Measurements from ENCODE around the gene ATAD3B.

The ATAD3B gene

DNA sequence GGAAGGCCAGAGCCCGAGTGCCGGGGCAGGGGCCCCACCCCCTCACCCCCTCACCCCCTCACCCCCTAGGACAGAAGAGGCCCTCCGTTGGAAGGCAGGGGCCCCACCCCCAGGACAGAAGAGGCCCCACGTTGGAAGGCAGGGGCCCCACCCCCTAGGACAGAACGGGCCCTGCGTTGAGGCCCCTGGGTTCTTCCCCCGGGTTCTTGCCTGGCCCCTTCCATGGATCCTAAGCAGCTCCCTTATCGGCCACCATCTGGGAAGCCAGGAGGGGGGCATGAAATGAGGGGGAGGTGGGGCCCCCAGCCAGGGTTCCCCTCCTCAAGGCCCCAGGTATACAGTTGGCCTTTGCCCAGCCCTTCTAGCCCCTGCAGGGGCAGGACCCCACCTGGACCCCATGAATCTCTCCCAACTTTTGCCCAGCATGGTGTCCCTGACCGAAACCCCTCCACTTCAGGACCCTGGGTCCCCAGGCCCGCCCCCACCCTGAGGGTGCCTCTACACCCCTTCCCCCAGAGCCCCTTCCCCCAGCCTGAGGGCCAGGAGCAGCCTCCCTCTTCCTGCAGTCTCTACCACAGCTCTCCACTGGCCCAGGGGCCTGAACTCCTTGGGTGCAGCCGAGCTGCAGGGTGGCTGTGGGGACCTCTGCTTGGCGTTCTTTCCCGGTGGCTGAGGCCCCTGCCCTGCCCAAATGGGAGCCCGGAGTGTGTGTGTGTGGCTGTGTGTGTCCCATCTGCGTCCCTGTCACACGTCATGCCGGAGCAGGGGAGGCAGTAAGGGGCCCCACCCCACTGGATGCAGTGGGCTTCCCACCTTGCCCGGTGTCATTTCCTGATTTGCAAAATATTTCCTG lies 40.3 kb upstream of the ATAD3B start:
- peaks cover 14% of the 10 kb centered on the region for H3K27me3 Mint-ChIP-seq
- no peaks in the 10 kb centered on the region for H3K36me3 Mint-ChIP-seq
- peaks cover 11% of the 10 kb centered on the region for H3K4me1 Mint-ChIP-seq
- no peak overlapping the region for H3K27ac Mint-ChIP-seq
- H3K4me3 Mint-ChIP-seq = no peak overlapping the region
- no peaks in the 10 kb centered on the region for H3K9me3 Mint-ChIP-seq

DNA sequence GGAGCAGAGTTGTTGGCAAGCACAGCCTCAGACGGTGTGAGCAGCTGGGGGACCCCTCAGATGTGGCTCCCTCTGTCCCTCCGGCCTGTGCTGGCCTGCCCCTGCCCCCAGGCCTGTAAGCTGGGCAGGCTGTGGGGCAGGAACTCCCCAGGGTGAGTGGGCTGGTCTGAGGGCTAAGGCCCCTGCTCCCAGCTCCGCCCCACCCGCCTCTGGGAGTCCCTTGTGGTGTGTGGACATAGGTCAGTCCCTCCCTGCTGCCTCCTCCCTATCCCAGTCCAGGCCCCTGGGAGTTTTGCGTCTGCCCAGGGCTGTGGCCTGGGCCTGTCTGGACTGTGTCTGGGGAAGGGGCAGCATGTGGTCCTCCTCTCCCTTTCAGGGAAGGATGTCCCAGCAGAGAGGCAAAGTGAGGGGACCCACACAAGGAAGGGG lies 39.7 kb upstream of the ATAD3B start:
- Mint-ChIP-seq H3K27me3 (peaks cover 17% of the 10 kb centered on the region), H3K9me3 (no peaks in the 10 kb centered on the region), H3K36me3 (no peaks in the 10 kb centered on the region), H3K27ac (no peak overlapping the region), H3K4me3 (no peak overlapping the region), H3K4me1 (peaks cover 11% of the 10 kb centered on the region)

DNA sequence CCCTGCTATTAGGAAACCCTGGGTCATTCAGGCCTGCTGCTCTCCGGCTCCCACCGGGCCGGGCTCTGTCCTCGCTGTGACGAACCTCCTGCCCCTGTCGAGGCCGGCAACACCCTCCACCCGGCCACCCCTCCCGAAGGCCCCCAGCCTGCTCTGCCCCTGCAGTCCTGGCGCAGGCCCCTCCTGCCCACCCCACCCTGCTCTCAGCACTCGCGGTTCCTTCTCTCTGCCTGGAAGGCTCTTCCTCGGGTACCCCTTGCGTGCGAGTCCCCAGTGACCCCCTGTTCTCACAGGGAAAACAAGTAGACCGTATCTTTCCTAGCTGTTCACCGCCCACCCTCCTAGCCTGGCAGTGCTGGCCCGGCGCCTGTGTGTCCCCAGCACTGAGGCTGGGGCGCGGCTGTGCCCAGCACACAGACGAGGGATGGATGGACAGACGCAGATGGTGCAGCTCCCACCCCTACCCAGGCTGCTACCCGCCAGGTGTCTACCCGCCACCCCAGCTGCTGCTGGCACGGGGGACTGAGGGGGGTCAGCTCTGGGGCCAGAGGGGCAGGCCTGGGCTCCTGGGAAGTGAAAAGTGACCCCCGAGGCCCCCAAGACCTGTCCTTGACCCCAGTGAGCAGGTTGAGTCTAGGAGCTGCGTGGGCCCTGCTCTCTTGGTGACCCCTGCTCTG lies 39.2 kb upstream of the ATAD3B start:
- Mint-ChIP-seq H3K36me3 (no peaks in the 10 kb centered on the region), H3K4me3 (no peak overlapping the region), H3K27ac (no peak overlapping the region), H3K9me3 (no peaks in the 10 kb centered on the region), H3K27me3 (peaks cover 17% of the 10 kb centered on the region), H3K4me1 (peaks cover 11% of the 10 kb centered on the region)

DNA sequence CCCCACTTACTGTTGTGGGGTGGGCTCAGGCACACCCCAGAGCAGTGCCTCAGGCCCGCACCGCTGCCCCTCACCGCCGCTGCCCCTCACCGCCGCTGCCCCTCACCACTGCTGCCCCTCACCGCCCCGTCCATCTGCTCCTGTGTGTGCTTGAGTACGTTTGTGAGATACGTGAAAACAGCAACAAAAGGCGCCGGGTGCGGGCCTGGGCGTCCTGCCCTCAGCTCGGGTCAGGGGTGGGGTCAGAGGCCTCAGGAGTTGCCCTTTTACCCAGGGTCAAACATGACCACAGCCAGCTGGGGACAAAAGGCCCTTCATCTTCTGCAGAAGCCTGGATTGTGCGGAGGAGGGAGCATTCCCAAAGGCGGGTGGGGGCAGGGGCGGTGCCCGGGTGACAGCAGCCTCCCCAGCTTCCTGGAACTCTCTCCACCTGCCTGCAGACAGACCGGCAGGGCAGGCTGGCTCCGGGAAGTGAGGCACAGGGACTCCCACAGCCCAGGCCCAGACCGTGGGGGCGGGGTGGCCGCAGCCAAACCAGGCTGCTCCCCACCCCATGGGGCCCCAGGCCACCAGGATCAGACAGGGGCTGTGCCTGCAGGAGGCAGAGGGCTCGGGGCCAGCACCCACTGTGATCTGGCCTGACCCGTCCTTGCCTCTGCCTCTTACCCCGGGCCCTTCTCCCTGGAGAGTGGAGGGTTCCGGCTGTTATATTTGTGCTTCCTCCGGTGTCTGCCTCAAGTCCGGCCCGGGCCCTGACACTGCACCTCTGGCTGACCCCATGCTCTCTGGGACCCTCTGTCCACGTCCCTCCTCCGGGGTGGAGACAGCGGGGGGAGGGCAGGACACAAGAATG lies 38.4 kb upstream of the ATAD3B start:
- no peaks in the 10 kb centered on the region for H3K9me3 Mint-ChIP-seq

DNA sequence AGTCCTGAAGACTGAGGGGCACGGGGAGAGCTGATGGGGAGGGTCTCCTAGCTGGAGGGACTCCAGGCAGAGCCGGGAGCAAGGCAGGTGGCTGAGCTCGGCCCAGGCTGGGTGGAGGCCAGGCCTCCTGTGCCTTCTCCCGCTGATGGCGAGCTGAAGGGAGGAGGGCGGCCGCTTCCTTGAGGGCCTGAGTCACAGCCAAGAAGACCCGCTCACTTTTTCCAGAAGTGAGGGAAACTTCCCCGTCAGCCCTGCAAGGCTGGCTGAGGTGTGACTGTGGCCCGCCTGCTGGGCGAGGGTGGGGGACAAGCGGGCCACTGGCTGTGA lies 37.8 kb upstream of the ATAD3B start:
- H3K27me3 Mint-ChIP-seq = peaks cover 13% of the 10 kb centered on the region
- peak overlapping the region; percentile 36 for H3K4me3 Mint-ChIP-seq
- H3K9me3 Mint-ChIP-seq = no peaks in the 10 kb centered on the region
- no peak overlapping the region for H3K27ac Mint-ChIP-seq
- no peaks in the 10 kb centered on the region for H3K36me3 Mint-ChIP-seq
- peaks cover 7% of the 10 kb centered on the region for H3K4me1 Mint-ChIP-seq

More for the DNA sequence above, 38.4 kb upstream of the ATAD3B start:
- Mint-ChIP-seq H3K4me3 (peak overlapping the region; percentile 36), H3K27me3 (peaks cover 17% of the 10 kb centered on the region), H3K27ac (no peak overlapping the region), H3K36me3 (no peaks in the 10 kb centered on the region), H3K4me1 (peaks cover 11% of the 10 kb centered on the region)

DNA sequence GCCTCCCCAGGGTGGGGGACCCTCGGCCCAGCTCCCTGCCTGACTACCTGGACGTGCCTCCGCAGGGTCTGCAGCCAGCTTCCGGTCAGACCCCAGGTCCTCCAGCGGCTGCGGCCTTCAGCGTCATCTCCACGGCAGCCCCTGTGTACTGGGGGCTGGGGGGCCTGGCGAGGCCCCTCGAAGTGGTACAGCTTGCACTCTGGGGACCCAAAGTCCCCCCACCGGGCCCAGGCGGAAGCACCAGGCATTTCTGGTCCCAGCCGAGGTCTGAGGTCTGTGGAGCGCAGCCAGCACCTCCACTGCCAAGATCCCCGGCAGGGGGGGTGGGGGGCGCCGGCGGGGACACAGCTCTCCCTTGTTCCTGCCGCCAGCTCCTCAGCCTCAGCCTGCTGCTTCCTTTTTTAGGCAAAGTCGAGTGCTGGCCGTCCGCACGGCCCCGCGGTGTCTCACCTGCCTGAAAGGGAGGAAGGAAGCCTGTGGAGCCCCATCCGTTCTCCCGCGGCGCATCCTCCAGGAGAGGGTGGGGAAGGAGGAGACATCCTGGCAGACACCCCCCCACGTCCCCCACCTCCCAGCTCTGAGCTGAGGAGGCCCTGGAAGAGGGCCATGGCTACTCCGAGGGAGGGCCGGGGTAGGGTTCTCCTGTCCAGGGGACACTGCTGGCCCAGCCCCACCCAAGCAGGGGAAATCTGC lies 37.3 kb upstream of the ATAD3B start:
- H3K9me3 Mint-ChIP-seq = no peaks in the 10 kb centered on the region
- no peak overlapping the region for H3K27ac Mint-ChIP-seq
- peaks cover 13% of the 10 kb centered on the region for H3K27me3 Mint-ChIP-seq
- H3K36me3 Mint-ChIP-seq = no peaks in the 10 kb centered on the region
- peak overlapping the region; percentile 36 for H3K4me3 Mint-ChIP-seq
- peaks cover 7% of the 10 kb centered on the region for H3K4me1 Mint-ChIP-seq

DNA sequence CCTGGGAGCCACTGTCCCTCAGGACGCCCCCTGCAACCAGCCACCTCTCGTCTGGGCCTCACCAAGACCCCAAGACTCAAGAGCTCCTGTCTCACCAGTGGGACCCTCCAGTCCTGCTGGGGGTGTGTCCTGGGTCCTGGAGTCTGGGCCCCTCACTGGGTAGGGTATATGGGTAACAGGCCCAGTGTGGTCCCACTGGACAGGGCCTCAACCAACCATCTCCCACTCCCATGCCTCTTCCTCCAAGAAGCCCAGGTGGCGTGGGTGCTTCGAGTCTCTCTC lies 36.8 kb upstream of the ATAD3B start:
- H3K4me1 Mint-ChIP-seq = peaks cover 7% of the 10 kb centered on the region
- H3K27ac Mint-ChIP-seq = no peak overlapping the region
- H3K9me3 Mint-ChIP-seq = no peaks in the 10 kb centered on the region
- peaks cover 10% of the 10 kb centered on the region for H3K27me3 Mint-ChIP-seq
- no peaks in the 10 kb centered on the region for H3K36me3 Mint-ChIP-seq
- H3K4me3 Mint-ChIP-seq = peak overlapping the region; percentile 49

DNA sequence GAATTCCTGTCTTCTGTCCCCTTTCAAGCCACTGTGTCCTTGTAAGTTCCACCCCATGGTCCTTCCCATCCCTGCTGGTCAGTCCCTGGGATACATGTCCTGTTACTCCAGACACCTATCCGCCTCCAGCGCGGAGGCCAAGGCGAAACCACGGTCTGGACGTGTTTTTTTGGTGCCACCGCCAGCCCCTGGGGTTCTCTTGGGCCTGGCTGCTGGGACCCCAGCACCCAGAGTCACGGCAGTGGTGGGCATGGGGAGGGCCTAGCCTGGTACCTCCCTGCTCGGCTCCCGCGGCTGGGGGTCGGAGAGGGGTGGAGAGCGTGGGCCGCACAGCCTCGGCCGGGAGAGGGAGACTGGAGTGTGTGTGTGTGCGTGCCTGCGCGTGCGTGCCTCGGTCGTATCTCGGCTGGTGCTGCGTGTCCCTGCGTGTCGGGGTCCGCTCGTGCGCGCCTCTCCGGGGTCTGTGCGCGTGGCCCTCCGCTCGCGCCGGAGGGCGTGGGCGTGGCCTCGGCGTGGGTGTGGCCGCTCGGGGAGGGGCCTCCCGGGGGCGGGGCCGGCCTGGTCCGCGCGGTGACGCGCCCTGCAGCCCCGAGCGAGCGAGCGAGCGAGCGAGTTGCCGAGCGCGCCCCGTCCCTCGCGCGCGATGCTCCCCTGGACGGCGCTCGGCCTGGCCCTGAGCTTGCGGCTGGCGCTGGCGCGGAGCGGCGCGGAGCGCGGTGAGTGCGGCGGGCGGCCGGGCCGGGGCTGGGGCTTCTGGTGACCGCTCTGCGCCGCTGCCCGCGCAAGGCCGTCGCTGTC lies 36.3 kb upstream of the ATAD3B start, which contains the start of gene VWA1:
TSS of gene VWA1 (plus strand) at position 585 of the 798 bp plus-strand sequence. CDS start at position 644, 59 bp downstream.
- Mint-ChIP-seq H3K4me1 (peaks cover 7% of the 10 kb centered on the region), H3K9me3 (no peaks in the 10 kb centered on the region), H3K27me3 (peaks cover 7% of the 10 kb centered on the region), H3K27ac (no peak within 1 kb of the TSS), H3K36me3 (no peaks in the 10 kb centered on the region), H3K4me3 (peak within 1 kb of the TSS; percentile 49)

DNA sequence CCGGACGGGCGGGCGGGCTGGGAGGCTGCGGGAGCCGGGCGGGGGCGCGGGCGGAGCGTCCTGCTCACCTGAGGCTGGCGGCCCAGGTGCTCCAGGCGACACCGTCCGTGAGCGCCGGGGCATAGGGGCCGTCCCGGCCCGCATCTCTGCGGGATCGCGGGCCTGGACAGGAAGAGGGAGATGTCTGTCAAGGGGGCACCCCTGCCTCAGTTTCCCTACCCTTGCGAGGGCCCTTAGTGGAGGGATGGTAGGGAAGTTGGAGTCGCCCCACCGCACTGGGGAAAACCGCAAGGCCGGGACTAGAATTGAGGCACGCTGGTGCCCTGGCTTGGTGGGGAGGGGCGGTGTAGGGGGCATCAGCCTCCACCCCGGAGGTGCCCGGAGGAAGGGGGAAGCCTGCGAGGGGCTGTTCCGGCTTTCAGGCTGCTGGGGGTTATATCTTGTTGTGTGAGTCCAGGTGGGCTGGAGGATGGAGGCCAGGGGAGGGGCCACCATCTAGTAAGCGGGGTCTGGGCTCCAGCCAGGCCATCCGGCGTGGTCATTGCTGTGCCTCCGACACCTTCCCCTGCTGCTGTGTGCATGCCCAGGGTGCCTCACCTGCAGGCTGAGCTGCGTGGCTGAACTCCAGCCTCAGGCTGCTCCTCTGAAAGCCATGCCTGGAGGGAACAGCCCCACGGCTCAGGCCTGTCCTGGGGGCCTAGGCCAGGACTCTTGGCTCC lies 35.5 kb upstream of the ATAD3B start:
- Mint-ChIP-seq H3K9me3 (no peaks in the 10 kb centered on the region), H3K4me1 (peaks cover 7% of the 10 kb centered on the region), H3K27ac (no peak overlapping the region), H3K4me3 (peak overlapping the region; percentile 47), H3K36me3 (no peaks in the 10 kb centered on the region), H3K27me3 (peaks cover 10% of the 10 kb centered on the region)

DNA sequence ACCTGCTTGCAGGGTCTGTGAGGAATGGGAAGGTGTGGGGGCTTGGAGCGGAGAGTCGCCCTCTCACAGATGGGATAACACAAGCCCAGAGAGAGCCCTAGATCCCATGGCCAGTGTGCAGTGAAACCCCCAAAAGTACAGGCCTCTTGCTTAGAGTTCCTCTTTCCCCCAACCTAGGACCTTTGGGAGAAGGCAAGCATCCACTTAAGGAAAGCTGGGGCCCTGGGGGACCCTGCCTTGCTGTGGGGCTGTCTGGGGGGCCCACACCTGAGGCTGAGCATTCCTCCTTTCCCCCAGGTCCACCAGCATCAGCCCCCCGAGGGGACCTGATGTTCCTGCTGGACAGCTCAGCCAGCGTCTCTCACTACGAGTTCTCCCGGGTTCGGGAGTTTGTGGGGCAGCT lies 34.9 kb upstream of the ATAD3B start:
- H3K36me3 Mint-ChIP-seq = no peaks in the 10 kb centered on the region
- peaks cover 10% of the 10 kb centered on the region for H3K27me3 Mint-ChIP-seq
- H3K27ac Mint-ChIP-seq = no peak overlapping the region
- peaks cover 7% of the 10 kb centered on the region for H3K4me1 Mint-ChIP-seq
- H3K9me3 Mint-ChIP-seq = no peaks in the 10 kb centered on the region
- H3K4me3 Mint-ChIP-seq = no peak overlapping the region

DNA sequence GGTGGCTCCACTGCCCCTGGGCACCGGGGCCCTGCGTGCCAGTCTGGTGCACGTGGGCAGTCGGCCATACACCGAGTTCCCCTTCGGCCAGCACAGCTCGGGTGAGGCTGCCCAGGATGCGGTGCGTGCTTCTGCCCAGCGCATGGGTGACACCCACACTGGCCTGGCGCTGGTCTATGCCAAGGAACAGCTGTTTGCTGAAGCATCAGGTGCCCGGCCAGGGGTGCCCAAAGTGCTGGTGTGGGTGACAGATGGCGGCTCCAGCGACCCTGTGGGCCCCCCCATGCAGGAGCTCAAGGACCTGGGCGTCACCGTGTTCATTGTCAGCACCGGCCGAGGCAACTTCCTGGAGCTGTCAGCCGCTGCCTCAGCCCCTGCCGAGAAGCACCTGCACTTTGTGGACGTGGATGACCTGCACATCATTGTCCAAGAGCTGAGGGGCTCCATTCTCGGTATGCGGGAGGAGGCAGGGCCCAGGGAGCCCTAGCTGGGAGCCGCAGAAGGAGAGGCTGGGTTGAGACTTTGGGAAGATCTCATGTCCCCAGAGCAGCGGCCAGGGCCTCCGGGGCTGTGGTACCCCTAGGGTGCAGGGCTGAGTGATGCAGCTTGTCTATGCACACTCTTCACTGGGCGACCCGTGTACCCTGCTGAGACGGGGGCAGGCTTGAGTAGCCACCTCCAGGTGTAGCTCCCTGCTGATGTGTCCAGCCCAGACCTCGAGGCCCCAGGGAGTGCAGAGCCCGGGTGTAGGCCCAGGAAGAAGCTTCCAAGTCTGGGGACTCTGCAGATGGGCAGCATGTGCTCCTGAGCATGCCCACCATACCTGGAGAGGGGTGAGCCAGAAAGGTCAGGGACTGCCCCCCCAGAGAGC lies 34.3 kb upstream of the ATAD3B start:
- peaks cover 10% of the 10 kb centered on the region for H3K27me3 Mint-ChIP-seq
- H3K4me3 Mint-ChIP-seq = no peak overlapping the region
- H3K27ac Mint-ChIP-seq = no peak overlapping the region
- H3K36me3 Mint-ChIP-seq = no peaks in the 10 kb centered on the region
- no peaks in the 10 kb centered on the region for H3K9me3 Mint-ChIP-seq
- peaks cover 7% of the 10 kb centered on the region for H3K4me1 Mint-ChIP-seq

DNA sequence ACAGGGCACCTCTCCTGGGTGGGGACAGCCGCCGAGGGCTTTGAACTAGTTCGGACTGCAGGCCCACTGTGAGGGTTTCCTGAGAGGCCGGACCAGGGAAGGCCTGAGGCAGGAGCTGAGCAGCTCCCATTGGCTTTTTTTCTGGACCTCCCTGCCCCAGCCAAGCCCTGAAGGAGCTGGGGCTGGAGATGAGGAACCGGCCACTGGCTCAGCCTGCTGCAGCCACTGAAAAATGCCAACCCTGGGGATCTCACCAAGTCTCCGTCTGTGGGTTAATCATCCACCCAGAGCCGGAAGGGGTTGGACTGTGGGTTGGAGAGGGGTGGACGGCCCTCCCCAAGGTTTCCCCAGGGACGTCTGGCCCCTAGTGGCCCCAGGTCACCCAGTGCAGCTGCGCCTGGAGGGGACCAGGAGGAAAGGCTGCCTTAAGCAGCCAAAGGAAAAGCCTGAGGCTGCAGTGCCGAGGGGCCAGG lies 33.6 kb upstream of the ATAD3B start:
- Mint-ChIP-seq H3K9me3 (no peaks in the 10 kb centered on the region), H3K4me1 (peaks cover 7% of the 10 kb centered on the region), H3K27ac (no peak overlapping the region), H3K27me3 (peaks cover 10% of the 10 kb centered on the region), H3K4me3 (no peak overlapping the region), H3K36me3 (no peaks in the 10 kb centered on the region)

DNA sequence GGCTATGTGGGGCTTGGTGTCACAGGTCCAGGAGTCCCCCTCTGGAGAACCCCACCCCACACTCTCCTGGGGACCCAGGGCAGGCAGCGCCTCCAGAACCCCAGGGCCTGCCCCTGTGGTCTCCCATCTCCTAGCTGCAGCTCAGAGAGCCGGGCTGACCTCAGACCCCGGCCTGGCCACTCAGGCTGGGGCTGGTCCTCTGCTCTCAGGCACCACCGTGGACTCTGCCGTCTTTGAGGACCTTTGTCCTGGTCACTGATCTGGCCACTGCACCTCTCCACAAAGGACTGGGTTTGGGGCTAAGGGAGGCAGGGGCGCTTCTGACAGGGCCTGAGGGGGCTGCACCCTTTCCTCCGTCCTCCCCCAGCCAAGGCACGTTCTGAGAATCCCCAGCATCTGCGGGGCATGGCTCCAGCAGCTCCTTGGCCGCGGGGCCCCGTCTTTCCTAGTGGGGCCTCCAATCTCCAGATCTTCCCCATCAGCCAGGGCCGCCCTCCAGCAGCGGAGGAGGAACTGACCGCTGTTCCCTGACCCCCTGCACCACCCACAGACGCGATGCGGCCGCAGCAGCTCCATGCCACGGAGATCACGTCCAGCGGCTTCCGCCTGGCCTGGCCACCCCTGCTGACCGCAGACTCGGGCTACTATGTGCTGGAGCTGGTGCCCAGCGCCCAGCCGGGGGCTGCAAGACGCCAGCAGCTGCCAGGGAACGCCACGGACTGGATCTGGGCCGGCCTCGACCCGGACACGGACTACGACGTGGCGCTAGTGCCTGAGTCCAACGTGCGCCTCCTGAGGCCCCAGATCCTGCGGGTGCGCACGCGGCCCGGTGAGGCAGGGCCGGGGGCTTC lies 32.8 kb upstream of the ATAD3B start:
- H3K27me3 Mint-ChIP-seq = peaks cover 10% of the 10 kb centered on the region
- no peaks in the 10 kb centered on the region for H3K9me3 Mint-ChIP-seq
- no peak overlapping the region for H3K4me3 Mint-ChIP-seq

More for the DNA sequence above, 32.8 kb upstream of the ATAD3B start:
- no peak overlapping the region for H3K27ac Mint-ChIP-seq
- peaks cover 5% of the 10 kb centered on the region for H3K4me1 Mint-ChIP-seq
- H3K36me3 Mint-ChIP-seq = no peaks in the 10 kb centered on the region

Measured in activated naive CD4-positive, alpha-beta T cell treated with anti-CD3 and anti-CD28 coated beads, Interleukin-2, amount 50 U/mL, for 24 hours (primary cell).